ENCODE measurements around the gene SNTG2.
"Not testable (repeated sequence)": the region's sequence is repeated elsewhere in the genome, so short reads cannot be mapped to it uniquely, and the experiment has no call there.

SNTG2 gene

GRCh38 chr2:950080-950966, at the start of gene SNTG2:
TSS of gene SNTG2 (plus strand) at chr2:950849. CDS start at chr2:950997, 148 bp downstream.
- peak; percentile 35 for DNase-seq

- DNase-seq, result no peak
Observed at GRCh38 chr2:902584-902983, 48.1 kb upstream of the SNTG2 start.

GRCh38 chr2:903223-903900, 47.3 kb upstream of the SNTG2 start:
- DNase-seq, result no peak

GRCh38 chr2:904246-905024, 46.2 kb upstream of the SNTG2 start:
- no peak for DNase-seq

- no peak for DNase-seq
Observed at GRCh38 chr2:905091-905832, 45.4 kb upstream of the SNTG2 start.

- no peak for DNase-seq
Observed at GRCh38 chr2:905833-906140, 44.9 kb upstream of the SNTG2 start.

- no peak for DNase-seq
Observed at GRCh38 chr2:907706-908105, 42.9 kb upstream of the SNTG2 start.

GRCh38 chr2:908568-908967, 42.1 kb upstream of the SNTG2 start:
- DNase-seq, result no peak

- not testable (repeated sequence) for DNase-seq
Observed at GRCh38 chr2:909764-910379, 40.8 kb upstream of the SNTG2 start.

- DNase-seq, result no peak
Observed at GRCh38 chr2:910698-911097, 40.0 kb upstream of the SNTG2 start.

- DNase-seq, result no peak
Observed at GRCh38 chr2:915979-916378, 34.7 kb upstream of the SNTG2 start.

- DNase-seq, result no peak
Observed at GRCh38 chr2:916935-917334, 33.7 kb upstream of the SNTG2 start.

GRCh38 chr2:919672-920071, 31.0 kb upstream of the SNTG2 start:
- DNase-seq, result no peak

GRCh38 chr2:920573-920972, 30.1 kb upstream of the SNTG2 start:
- DNase-seq, result no peak

GRCh38 chr2:920999-921398, 29.6 kb upstream of the SNTG2 start:
- no peak for DNase-seq

- no peak for DNase-seq
Observed at GRCh38 chr2:922185-922584, 28.5 kb upstream of the SNTG2 start.

- DNase-seq, result no peak
Observed at GRCh38 chr2:923832-924601, 26.6 kb upstream of the SNTG2 start.

- no peak for DNase-seq
Observed at GRCh38 chr2:924701-925100, 25.9 kb upstream of the SNTG2 start.

- DNase-seq, result no peak
Observed at GRCh38 chr2:925309-925708, 25.3 kb upstream of the SNTG2 start.

GRCh38 chr2:925711-926110, 24.9 kb upstream of the SNTG2 start:
- DNase-seq, result no peak

GRCh38 chr2:926259-926793, 24.3 kb upstream of the SNTG2 start:
- no peak for DNase-seq
